GM21723 (cell line): ENCODE data around the gene AOPEP.

Source experiments
- ATAC-seq: cut with Tn5 transposase; IDR thresholded peaks from one replicate; pipeline ENCODE4 v1.9.1; 2021; ENCODE audit warnings: mild to moderate bottlenecking, moderate library complexity; ENCODE audit not compliant: unreplicated experiment

Gene AOPEP

DNA sequence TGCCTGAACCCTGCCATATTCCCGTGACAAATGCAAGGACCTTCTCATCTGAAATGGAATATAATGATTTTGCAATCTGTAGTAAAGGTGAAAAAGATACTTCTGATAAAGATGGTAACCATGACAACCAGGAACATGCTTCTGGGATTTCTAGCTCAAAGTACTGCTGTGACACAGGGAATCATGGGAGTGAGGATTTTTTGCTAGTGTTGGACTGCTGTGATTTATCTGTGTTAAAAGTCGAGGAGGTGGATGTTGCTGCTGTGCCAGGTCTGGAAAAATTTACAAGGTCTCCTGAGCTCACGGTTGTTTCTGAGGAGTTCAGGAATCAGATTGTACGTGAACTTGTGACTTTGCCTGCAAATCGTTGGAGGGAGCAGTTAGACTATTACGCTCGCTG lies 33.5 kb downstream of the AOPEP start:
- no peak for ATAC-seq

- no peak for ATAC-seq
Measured at GRCh38 chr9:94760660-94761059, 34.2 kb downstream of the AOPEP start.

- ATAC-seq: no peak
Measured at GRCh38 chr9:94761481-94761880, 35.0 kb downstream of the AOPEP start.

DNA sequence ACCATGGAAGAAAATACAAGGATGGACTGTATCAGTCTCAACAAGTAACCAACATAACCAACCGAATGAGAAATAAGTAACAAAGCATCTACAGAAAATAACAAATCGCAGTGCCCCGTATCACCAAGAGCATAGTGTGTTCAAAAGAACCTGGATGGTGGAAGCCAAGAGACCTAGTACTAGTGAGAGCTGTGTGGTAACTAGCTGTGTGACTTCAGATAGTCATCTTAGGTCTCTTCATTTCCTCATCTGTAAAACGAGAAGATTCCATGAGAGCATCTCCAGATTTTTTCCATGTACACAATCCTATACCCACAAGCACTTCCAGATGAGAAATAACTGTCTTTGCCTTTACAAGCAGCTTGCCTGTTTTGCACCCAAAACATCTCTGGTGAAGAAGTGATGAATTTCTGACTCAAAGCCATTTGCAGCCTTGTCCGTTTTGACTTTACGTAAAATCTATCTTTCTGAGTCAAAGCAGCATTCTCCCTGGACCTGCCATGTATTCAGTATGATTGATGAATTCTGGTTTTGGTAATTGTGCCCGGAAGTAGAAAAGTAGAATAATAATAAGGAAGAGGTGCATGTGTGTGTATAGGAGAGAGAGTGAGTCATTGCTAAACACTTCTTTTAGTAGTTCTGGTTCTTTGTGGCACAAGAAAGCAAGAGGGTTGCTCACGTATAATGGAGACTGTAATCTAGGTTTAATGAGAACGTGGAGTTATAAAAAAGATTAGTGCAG lies 41.0 kb downstream of the AOPEP start:
- ATAC-seq: no peak

GRCh38 chr9:94768766-94769165 lies 42.3 kb downstream of the AOPEP start:
- ATAC-seq: no peak

GRCh38 chr9:94770334-94770733 lies 43.8 kb downstream of the AOPEP start:
- no peak for ATAC-seq

DNA sequence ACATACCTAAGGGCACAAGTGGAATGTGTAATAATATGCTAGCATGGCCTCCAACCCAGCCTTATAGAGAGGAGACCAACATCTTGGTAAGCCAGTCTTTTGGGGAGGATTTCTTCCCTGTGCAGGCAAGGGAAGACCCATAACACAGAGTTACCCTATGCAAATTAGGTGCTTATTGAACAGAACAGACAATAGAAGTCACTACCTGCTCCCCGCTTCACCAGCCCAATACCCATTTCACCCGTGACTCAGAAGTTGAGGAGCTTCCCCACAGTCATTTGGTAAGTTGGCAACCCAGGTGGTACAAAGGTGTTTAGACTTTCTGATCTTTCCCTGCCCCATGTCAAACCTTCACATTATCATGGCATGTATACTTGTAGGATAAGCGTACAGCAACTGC lies 44.6 kb downstream of the AOPEP start:
- ATAC-seq: no peak

GRCh38 chr9:94772144-94772543 lies 45.6 kb downstream of the AOPEP start:
- no peak for ATAC-seq

DNA sequence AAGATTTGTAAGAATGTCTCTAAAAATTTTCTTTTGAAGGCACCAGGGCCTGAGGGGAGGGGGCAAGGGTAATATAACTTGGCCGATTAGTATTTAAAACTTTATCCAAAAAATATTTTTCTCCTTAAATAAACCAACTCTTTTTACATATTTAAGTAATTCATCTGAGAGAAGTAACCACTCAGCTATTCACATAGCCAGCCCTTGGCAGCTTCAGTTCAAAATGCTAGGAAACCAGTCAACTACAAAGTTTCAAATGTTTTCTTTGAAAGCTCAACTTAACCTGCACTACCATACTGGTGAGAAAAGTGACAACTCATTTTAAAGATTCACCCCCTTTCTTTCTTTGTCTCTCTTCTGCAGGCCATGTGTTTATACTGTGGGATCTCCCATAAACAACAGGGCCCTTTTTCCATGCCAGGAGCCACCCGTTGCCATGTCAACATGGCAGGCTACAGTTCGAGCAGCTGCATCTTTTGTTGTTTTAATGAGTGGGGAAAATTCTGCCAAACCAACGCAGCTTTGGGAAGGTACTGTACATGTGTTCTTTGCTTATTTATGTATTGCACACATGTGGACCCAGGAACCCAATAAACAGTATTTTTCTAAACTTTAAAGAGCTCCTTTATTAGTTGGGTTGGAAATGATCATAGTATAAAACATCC lies 46.3 kb downstream of the AOPEP start:
- ATAC-seq: no peak

DNA sequence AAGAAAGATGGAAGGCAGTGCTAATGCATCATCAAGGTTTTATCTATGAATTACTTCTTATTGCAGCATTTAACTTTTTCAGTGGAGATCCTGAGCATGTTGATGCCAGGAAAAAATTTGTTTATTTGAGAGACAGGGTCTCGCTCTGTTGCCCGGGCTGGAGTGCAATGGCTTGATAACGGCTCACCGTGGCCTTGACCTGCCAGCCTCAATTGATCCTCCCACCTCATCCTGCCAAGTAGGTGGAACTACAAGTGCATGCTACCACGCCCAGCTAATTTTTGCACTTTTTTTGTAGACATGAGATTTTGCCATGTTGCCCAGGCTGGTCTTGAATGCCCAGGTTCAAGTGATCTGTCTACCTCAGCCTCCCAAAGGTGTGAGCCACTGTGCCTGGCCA lies 47.2 kb downstream of the AOPEP start:
- ATAC-seq: no peak

DNA sequence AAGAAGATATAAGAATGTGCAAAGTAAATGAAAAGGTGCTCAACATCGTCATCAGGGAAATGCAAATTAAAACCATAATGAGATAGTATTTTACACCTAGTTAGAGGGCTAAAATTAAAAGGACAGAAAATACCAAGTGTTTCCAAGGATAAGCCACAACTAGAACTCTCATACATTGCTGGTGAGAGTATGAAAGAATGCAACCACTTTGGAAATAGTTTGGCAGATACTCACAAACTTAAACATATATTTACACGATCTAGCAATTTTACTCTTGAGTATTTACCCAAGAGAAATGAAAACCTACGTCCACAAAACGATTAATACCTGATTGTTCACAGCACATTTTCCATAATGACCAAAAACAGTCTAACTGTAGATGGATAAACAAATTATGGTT lies 51.5 kb downstream of the AOPEP start:
- no peak for ATAC-seq

DNA sequence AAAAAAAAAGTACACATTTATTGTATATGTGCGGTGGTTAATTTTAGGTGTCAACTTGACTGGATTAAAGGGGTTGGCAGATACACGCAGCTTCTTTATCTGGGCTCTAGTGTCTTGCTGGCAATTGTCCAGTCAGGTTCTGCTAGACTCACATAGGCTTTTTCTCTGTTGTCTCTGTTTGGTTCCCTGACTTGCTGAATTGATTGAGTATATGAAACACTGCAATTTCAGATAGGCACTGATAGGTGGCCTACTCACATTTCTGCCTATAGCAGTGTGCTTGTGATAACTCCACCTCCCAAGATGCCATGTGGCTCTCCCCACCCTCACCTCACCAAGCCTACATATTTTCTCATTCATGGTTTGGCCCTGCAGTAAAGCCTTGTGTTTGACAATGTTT lies 52.5 kb downstream of the AOPEP start:
- ATAC-seq: no peak

DNA sequence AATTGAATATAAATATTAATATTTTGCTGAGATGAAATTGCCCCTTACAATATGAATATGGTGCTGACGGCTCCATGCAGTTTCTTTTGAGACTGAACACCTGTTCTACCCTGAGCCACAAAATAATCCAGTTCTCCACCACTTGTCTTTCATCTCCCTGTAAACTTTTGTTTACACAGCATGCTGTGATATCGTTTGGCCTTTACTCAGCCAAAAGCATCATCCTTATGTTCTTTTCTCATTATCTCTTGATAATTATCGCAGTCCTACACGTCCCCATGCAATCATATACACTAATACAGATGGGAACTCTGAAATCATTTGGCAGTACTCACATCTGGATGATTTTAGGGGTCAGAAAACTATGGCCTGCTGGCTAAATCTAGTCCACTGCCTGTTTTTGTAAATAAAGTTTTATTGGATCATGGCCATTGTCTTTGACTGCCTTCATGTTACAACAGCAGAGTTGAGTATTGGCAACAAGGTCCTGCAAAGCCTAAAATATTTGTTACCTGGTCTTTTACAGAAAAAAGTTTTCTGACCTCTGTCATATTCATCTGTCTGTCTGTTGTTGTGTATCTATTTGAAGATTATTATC lies 53.3 kb downstream of the AOPEP start:
- ATAC-seq: no peak

- no peak for ATAC-seq
Measured at GRCh38 chr9:94780516-94780950, 54.0 kb downstream of the AOPEP start.

DNA sequence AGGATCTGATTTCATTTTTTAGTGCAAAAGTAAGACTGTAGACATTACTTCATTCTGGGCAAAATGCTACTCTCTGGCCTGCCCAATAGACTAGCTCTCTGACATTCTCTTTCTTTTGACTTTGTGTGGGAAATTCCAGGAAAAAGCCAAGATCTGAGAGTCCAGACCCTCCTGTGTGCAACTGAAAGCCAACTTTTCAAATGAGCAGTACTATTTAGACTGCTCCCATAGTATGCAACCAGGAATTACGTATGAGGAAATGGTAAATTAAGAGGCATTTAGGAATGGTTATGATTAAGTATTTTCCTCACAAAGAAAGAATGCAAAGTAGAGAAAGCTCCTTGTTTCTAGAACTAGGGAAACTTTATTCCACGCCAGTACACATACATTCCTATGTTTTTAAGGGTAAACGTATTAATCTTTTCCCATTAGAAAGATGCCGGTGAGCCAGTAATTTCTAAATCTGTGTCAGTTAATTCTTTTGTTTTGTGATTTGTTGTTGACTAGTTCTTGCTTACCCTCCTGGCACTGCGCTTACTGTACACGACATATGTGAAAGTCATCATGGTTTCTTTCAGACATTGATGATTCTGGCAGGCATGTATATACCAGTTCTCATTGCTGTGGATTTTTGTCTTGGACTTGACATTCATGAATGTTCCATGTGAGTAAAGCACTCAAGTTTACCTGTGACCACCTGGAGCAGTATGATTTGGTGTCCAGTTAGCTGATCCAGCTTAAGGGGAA lies 56.0 kb downstream of the AOPEP start:
- ATAC-seq: no peak

DNA sequence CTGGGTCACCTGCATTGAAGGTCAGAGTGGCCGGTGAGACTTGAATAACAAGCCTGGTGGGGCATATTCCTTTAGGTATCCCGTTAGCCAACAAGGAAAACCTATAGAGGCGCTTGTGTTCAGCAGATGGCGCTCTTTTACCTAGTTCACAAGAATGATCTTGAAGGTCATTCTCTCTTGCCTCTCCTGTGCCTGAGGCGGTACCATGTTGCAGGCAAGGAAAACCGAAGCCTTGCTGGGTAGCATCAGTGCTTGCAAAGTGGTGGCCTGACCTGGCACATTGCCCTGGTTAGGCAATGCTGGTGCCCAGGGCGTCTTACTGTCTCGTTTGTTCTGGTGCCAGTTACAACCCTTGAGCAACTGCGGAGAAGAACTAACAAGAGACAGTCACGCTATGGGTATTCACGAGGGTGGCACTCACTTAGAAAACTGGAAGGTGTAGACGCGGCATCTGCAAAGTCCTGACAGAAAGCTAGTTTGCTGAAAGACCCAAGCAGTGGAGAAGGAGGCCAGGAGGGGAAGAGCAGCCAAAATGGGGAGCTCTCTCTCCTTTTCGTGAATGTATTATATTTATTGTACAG lies 56.7 kb downstream of the AOPEP start:
- no peak for ATAC-seq

- ATAC-seq: no peak
Measured at GRCh38 chr9:94783928-94784327, 57.4 kb downstream of the AOPEP start.

- ATAC-seq: no peak
Measured at GRCh38 chr9:94785215-94786169, 59.0 kb downstream of the AOPEP start.

- no peak for ATAC-seq
Measured at GRCh38 chr9:94786586-94786985, 60.1 kb downstream of the AOPEP start.

GRCh38 chr9:94787266-94787665 lies 60.8 kb downstream of the AOPEP start:
- no peak for ATAC-seq
